Erythroblast (primary cell): ENCODE results near the gene TMEM184C.

Source experiments
- DNase-seq, 2 experiments: peaks; one replicate each; lab custom pipeline; 2025; lab: John Stamatoyannopoulos, UW
- GATA1 ChIP-seq: IDR thresholded peaks from 2 replicates; pipeline ENCODE4 v1.6.1; 2011; ENCODE audit warnings: low read depth, mild to moderate bottlenecking, control low read depth, low read length, moderate library complexity
- POLR2A ChIP-seq: IDR thresholded peaks from 2 replicates; pipeline ENCODE4 v1.6.1; 2011; ENCODE audit warnings: mild to moderate bottlenecking, low read length

The TMEM184C gene

DNA sequence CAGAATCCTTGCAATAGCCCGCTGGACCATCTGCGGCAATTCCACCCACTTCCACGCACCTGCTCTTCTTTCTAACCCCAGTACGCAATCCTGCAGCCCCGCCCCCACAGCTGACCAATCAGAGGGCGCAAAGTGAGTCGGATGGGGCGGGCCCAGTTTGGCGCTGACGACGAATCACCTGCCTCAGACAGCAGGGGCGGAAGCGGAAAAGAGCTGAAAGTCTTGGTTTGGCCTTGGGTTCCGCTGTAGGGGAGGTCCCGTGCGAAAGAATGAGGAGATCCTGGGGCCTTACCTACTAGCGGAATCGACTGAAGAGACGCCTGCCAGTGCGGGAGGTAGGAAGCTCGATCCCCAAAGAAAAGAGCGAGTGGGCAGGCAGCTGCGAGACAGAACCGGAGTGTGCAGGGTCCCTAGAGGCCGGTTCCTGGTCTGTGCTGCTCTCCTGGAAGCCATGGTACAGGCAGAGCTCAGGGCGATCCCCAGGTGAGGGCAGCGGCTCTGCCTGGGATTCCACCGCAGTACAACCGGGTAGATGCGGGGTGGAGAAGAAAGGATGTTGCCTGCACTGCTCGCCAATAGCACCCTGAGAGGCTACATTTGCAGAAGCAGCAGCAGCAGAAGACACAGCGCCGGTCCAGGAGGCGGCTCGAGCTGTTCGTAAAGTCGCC, at the start of gene TMEM184C:
TMEM184C (plus strand) TSS at position 225 of the 668 bp plus-strand sequence. CDS start 560 bp downstream, outside the sequence.
- peak; percentile 96 to 97 for DNase-seq

DNA sequence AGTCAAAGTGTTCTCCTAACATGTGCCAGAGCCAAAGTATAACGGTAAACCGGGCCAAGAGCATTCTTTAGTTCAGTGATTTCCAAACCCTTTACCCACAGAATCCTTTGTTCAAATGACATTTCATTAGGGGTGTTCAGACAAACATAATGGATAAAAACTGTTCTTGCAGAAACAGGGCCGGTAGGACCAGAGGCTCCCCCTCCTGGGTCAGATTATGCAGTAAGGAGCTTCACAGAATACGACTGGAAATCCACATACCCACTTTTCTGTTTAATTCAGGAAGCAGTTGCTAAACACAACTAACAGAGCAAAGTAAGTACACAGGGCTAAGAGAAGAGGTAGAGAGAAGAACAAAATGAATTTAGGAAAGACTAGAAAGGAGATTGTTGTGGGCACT, 46.6 kb upstream of the TMEM184C start:
- TF ChIP-seq GATA1 (no peak), POLR2A (no peak)

More for the DNA sequence above, at the start of gene TMEM184C:
- TF ChIP-seq POLR2A (peak; percentile 90), GATA1 (no peak)

DNA sequence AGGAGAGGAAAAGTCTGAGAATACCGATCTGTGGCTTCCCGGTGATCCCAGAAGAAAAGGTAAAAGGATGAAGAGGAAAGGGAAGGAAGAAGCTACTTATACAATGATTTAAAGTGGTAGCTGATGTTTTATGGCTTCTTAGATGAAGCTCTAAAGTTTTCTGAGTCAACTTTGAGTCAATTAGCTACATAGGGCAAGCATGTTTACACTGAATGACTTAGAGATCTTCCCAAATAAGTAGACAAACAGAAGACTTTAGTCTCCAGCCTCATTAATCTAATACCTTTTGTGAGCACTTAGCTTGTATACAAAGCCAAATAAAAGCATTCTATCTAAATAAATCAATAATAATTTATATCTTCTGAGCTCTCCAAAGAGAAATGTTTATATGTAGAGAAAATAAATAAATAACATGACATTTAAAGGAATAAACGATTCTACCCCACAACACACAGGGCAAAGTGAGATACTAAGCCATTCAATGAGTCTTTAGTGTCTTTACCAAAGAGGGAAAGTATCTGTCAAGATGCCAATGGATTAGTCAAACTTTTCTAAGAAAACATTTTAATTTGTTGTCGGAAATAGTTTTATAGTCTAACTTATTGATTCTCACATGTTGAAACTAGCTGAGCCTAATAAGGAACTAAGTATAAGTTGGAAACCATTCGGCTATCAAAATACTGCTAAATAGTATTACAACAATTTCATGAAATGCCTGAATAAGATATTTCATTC, 46.0 kb upstream of the TMEM184C start:
- no peak for DNase-seq
- TF ChIP-seq POLR2A (no peak), GATA1 (no peak)

More for the DNA sequence above, 46.6 kb upstream of the TMEM184C start:
- no peak for DNase-seq

DNA sequence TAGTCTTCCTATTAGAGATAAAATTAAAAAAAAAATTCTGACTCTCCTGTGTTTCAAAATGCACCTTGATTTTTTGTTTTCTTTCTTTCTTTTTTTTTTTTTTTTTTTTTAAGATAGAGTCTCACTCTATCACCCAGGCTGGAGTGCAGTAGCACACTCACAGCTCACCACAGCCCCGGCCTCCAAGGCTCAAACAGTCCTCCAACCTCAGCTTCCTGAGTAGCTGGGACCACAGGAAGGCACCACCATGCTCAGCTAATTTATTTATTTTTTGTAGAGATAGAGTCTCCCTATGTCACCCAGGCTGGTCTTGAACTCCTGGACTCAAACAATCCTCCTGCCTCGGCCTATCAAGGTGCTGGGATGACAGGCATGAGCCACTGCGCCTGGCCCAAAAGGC, 41.1 kb upstream of the TMEM184C start:
- no peak for DNase-seq
- no peak for TF ChIP-seq GATA1

DNA sequence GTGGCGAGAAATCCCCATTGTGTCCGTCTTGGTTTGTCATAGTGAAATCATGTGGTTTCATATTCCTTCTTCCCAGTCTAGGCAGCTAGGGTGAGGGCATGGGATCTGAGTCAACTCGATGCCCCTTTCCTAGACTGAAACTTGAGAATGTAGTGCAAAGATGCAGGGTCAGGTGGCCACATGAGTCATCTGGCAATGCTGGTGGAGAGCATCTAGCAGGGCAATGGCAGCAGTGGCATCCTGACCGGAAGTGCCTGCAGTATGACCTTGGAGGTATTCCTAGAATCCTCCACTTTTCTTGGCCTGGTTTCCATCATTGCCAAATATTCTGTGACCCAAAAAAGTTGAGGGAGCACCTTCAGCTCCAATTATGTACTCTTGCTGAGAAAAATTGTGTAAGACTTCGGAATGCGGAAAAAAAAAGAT, 39.1 kb upstream of the TMEM184C start:
- no peak for DNase-seq
- no peak for TF ChIP-seq POLR2A
- TF ChIP-seq GATA1 = no peak

DNA sequence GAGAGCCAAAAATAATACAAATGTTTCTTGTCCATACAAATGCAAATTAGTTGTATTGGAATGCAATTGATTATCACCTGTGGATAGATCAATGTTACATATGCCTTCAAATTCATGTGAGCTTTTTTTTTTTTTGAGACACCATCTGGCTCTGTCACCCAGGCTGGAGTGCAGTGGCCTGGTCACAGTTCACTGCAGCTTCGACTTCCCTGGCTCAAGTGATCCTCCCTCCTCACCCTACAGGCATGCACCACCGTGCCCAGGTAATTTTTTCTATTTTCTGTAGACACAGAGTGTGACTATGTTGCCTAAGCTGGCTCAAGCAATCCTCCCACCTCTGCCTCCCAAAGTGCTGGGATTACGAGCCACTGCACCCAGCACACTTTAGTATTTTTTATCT, 38.6 kb upstream of the TMEM184C start:
- no peak for TF ChIP-seq GATA1
- DNase-seq = no peak

DNA sequence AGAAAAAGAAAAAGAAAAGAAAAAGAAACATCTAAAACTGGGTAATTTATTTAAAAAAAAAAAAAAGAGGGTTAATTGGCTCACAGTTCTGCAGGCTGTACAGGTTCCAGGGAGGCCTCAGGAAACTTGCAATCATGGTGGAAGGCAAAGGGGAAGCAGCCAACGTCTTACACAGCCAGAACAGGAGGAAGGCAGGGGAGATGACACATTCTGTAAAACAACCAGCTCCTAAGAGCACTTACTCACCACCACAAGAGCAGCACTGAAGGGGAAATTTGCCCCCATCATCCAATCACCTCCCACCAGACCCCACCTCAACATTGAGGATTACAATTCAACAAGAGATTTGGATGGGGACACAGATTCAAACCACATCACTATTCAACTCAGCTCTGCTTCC, 36.8 kb upstream of the TMEM184C start:
- DNase-seq = no peak
- TF ChIP-seq POLR2A (no peak), GATA1 (no peak)

DNA sequence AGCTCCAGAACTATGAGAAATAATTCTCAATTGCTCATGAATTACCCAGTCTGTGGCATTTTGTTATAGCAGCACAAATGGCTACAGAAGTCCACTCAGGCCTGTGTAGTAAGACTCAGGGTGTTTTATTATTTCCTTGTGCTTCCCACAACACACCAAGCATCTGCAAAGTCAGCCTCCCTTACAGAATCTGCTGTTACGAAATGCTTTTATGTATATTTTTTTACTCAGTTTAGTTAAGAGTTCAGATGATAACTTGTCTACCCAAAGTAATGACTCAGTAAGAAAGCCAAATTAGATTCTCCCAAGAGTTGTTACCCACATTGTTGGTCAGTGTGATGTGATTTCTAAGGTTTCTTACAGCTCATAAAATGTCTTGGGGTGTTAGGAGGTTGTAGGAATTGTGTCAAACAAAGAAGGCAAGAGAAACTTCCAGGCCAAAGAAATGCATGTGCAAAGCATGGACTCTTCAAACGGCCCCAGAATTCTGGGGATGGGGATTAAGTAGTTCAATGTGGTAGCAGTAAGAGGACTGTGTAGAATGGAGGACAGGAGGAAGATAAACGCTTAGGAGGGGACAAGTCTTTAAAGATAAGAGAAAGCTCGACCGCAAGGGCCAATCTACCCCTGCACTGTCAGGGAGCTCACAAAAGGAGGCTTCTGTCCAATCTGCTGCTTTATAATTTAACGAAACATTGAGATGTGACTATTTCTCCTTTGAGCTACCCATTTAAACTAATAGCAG, 35.4 kb upstream of the TMEM184C start:
- DNase-seq = no peak
- TF ChIP-seq GATA1 (no peak), POLR2A (no peak)

DNA sequence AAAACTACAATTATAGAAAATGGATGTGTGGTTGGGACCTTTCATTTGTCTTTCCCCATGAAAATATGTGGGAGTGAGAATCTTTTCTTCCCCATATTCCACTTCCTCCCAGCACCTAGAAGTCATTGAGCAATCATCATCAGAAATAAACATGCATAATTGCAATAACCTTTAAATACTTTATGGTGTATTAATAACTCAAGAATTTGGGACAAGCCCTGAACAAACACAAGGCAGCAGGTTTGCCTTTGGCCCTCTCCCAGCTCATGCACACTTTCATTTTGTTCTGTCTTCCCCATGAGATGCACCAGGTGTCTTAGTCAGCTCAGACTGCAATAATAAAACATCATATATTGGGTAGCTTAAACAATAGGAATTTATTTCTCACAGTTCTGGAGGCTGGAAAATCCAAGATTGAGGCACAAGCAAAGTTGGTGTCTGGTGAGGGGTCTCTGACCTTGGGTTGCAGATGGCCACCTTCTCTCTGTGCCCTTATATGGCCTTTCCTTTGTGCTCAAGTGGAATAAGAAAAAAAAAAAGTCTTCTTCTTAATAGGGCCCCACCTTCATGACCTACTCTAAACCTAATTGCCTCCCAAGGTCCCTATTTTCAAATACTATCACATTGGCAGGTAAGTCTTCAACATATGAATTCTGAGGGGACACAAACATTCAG, 34.7 kb upstream of the TMEM184C start:
- TF ChIP-seq GATA1 = no peak
- no peak for TF ChIP-seq POLR2A
- DNase-seq = no peak

DNA sequence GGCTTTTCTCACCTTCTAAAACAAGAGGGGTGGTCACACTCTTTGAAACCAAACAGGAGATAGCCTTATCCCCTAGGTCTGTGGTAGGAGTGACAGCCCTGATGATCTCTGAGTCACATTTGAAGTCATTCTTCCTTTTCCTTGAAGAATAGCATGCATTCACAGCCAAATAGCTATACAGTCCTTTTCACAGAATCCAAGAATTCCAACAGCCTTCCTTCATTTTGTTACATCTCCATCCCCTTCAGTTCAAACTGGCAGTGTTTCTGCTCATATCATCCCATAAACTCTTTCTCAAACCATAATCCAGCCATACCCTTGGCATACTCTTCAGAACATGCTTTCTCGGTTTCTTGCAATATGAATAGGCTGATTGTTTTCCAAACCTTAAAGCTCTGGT, 33.3 kb upstream of the TMEM184C start:
- DNase-seq = no peak
- TF ChIP-seq GATA1 = no peak
- no peak for TF ChIP-seq POLR2A

DNA sequence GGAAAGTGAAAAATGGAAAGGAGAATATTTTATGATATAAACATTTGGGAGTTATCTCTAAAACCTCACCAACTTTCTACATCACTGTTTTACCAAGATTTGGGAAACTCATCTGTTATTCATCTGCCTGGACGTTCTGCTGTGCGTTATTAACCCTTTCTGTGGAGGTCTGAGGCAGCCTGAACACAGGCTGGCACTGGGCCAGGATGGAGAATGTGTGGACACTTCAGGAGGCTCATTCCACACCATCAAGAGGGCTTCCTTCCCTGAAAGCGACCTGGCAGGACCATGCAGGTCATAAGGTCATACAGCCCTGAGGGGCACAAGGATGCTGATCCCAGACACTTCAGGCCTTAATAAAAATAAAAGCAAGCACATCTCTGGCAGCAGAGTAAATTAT, 31.2 kb upstream of the TMEM184C start:
- TF ChIP-seq POLR2A = no peak
- DNase-seq = no peak

DNA sequence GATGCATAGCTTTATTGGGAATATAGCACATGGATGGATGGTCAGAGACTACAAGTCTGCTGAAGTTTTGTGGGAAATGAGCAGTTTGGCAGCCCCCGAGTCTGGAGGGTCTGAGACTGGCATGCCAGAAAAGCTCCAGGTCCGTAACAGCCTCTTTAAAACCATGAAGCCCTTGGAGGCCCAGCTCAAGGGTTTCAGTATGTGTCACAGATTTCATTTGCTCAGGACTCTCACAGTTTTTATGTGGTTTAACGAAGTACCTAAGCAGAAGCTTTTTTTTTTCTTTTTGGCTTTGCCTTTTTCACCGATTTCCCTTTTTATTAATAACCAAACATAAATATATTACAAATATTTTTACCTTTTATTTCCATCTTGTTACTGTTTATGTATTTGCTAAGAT, 30.6 kb upstream of the TMEM184C start:
- DNase-seq = no peak
- TF ChIP-seq GATA1 = no peak
- TF ChIP-seq POLR2A = no peak

DNA sequence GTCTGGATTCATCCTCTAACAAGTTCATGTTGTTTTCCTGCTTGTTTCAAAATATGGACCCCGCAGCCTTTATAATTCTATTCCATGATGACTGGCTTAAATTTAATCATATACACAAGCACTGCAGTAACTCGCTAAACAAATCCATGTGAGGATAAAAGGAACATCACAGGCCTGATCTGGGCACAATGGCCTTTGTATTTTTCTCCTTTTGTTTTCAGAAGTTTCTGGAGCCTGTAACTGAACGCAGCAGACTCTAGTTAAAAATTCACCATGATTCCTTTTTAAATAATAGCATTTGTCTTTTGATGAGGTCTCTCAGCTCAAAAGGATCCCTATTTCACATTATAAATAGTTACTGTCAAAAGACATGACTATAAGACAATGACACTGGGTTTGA, 30.2 kb upstream of the TMEM184C start:
- DNase-seq = no peak
- TF ChIP-seq GATA1 = no peak
- TF ChIP-seq POLR2A = no peak
